K562 (cell line): ENCODE data around the gene MINDY4.

Source experiments
- POLR2A ChIP-seq: fragments of 450-650 bp; conservative IDR thresholded peaks from 2 replicates; pipeline ENCODE4 v1.6.1; 2016
- POLR2AphosphoS5 ChIP-seq: IDR thresholded peaks from 2 replicates; pipeline ENCODE4 v1.6.1; 2011; ENCODE audit warnings: mild to moderate bottlenecking, low read depth, low read length, moderate library complexity; ENCODE audit not compliant: control insufficient read depth, insufficient read depth
- TF ChIP-seq, protein P1 (sequence below), 3 experiments: IDR thresholded peaks in 2 of 3; conservative IDR thresholded peaks in 1 of 3; 2 replicates each; pipeline ENCODE4 v1.5.1; 2011 to 2012; ENCODE audit warnings: low read length in 3 of 3, mild to moderate bottlenecking in 3 of 3, control low read depth in 2 of 3, improper control_type of control experiment in 1 of 3, inconsistent platforms in 1 of 3, low read depth in 1 of 3, mixed read lengths in 1 of 3, moderate library complexity in 1 of 3; ENCODE audit not compliant: insufficient read depth in 2 of 3

DNA sequence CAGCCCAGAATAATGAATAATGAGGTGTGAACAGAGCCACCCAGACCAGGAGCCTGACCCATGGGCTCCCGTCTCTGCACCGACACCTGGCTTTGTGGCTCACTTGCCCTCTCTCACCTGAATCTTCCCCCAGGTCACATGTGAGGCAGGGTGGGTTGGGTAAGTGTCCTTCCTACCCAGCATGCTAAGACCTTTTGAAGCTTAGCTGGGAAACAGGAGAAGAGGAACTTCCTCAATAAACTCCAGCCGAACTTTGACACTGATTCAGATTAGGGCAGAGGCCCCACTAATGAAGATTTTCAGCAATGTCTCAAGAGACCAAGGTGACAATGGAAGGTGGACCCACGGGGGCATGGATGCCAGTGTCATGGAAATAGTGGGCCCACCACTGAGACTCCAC lies 93.9 kb downstream of the MINDY4 start:
- TF ChIP-seq, protein P1, sequence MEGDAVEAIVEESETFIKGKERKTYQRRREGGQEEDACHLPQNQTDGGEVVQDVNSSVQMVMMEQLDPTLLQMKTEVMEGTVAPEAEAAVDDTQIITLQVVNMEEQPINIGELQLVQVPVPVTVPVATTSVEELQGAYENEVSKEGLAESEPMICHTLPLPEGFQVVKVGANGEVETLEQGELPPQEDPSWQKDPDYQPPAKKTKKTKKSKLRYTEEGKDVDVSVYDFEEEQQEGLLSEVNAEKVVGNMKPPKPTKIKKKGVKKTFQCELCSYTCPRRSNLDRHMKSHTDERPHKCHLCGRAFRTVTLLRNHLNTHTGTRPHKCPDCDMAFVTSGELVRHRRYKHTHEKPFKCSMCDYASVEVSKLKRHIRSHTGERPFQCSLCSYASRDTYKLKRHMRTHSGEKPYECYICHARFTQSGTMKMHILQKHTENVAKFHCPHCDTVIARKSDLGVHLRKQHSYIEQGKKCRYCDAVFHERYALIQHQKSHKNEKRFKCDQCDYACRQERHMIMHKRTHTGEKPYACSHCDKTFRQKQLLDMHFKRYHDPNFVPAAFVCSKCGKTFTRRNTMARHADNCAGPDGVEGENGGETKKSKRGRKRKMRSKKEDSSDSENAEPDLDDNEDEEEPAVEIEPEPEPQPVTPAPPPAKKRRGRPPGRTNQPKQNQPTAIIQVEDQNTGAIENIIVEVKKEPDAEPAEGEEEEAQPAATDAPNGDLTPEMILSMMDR (IDR thresholded peaks at IDR 0.05 in 2 of 3, conservative IDR thresholded peaks at IDR 0.05 in 1 of 3; ENCODE audit: insufficient read depth in 2 of 3, low read depth in 1 of 3, low read length in 3 of 3): no peak
- no peak for TF ChIP-seq POLR2A
- no peak for TF ChIP-seq POLR2AphosphoS5
